Measurements from ENCODE around the gene LRRC27.

LRRC27 gene

DNA sequence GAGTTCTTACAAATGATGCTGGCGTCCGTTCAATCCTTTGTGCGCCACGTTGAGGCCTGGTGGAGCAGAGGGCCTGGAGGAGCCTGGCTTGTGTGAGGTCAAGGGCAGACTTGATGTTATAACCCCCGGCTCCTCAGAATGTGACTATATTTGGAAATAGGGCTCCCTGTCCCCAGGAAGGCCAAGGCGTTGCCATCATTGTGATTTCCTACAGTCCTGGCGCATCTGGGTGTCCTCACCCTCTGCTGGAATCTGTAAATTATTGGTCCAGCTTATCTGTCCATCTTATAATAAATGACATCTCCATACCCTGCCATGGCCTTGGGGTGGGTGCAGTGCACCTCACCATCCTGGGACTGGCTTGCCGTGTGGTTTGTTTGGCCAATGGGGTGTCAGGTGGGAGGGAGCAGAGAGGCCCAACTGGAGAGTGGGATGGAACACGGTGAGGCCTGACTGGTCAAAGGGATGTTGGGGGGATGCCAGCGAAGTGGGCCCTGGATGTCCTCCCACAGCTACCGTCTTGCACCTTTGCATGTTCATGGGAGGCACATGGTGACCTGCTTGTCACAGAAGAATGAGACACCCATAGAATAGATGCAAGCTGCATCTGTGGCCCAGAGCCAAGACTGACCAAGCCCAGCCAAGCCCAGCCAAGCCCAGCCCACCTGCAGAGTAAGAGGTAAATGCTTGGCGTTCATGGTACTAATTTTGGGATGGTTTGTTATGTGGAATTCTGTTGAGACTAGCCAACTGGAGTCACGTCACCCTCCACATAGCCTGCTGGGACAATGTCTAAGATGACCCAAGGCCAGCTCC is 11.1 kb upstream of the LRRC27 start:
- no peaks in the 10 kb centered on the region for H3K27me3 Mint-ChIP-seq (ENCODE audit: low read depth)
- no peak overlapping the region for H3K4me3 Mint-ChIP-seq
- TF ChIP-seq, protein P1, sequence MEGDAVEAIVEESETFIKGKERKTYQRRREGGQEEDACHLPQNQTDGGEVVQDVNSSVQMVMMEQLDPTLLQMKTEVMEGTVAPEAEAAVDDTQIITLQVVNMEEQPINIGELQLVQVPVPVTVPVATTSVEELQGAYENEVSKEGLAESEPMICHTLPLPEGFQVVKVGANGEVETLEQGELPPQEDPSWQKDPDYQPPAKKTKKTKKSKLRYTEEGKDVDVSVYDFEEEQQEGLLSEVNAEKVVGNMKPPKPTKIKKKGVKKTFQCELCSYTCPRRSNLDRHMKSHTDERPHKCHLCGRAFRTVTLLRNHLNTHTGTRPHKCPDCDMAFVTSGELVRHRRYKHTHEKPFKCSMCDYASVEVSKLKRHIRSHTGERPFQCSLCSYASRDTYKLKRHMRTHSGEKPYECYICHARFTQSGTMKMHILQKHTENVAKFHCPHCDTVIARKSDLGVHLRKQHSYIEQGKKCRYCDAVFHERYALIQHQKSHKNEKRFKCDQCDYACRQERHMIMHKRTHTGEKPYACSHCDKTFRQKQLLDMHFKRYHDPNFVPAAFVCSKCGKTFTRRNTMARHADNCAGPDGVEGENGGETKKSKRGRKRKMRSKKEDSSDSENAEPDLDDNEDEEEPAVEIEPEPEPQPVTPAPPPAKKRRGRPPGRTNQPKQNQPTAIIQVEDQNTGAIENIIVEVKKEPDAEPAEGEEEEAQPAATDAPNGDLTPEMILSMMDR (IDR thresholded peaks at IDR 0.05; ENCODE audit: unreplicated experiment in 3 of 3) = no peak
- peaks cover 5% of the 10 kb centered on the region for H3K4me1 Mint-ChIP-seq
- H3K9me3 Mint-ChIP-seq = no peaks in the 10 kb centered on the region
- no peak overlapping the region for H3K27ac Mint-ChIP-seq
- peaks cover 26% of the 10 kb centered on the region for H3K36me3 Mint-ChIP-seq (ENCODE audit: low read depth)

DNA sequence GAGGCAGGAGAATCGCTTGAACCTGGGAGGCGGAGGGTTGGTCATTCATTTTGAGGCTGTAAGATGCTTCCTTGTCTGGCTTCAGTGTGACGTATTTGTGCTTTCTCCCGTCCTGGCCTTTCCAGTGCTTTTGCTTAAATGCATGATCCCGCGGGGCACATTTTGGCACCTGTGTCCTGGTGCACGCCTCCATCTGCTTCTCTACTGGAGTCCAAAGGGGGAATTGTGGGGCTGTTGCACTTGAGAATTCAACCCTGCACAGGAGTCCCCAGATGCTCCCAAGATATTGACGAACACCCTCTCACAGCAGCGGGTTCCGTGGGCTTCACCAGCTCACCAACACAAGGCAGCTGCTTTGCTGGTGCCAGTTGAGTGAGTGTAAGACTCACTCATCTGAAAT is 10.3 kb upstream of the LRRC27 start:
- no peaks in the 10 kb centered on the region for H3K27me3 Mint-ChIP-seq (ENCODE audit: low read depth)
- TF ChIP-seq, protein P1 (IDR thresholded peaks at IDR 0.05; ENCODE audit: unreplicated experiment in 3 of 3) = no peak

DNA sequence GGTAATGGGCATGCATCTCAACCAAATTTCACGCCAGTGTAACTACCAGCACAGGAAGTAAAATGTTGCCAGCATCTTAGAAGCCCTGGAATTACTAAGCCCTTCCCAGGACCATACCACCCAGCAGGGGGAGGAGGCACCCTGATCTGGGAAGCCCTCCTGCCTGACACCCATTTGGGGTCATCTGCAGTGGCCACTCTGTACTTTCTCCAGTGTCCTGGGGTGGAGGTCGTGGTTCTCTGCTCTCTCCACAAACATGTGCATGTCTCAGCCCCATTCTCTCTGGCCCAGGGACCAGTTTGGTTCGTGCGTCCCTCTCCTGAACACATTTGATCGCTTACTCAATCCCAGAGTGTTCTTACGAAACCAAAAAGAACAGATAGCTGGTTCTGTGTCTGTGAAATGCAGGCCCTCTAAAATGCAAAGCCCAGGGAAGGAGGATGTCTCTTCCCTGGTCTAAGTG is 9.4 kb upstream of the LRRC27 start:
- TF ChIP-seq, protein P1 (IDR thresholded peaks at IDR 0.05; ENCODE audit: unreplicated experiment in 3 of 3) = no peak
- H3K4me3 Mint-ChIP-seq = no peak overlapping the region
- peaks cover 5% of the 10 kb centered on the region for H3K4me1 Mint-ChIP-seq
- H3K36me3 Mint-ChIP-seq (ENCODE audit: low read depth) = peaks cover 42% of the 10 kb centered on the region
- no peaks in the 10 kb centered on the region for H3K27me3 Mint-ChIP-seq (ENCODE audit: low read depth)
- H3K9me3 Mint-ChIP-seq = no peaks in the 10 kb centered on the region
- H3K27ac Mint-ChIP-seq = no peak overlapping the region

More for the DNA sequence above, 10.3 kb upstream of the LRRC27 start:
- H3K36me3 Mint-ChIP-seq (ENCODE audit: low read depth) = peaks cover 34% of the 10 kb centered on the region
- no peak overlapping the region for H3K27ac Mint-ChIP-seq
- no peaks in the 10 kb centered on the region for H3K9me3 Mint-ChIP-seq
- H3K4me3 Mint-ChIP-seq = no peak overlapping the region
- H3K4me1 Mint-ChIP-seq = peaks cover 5% of the 10 kb centered on the region

DNA sequence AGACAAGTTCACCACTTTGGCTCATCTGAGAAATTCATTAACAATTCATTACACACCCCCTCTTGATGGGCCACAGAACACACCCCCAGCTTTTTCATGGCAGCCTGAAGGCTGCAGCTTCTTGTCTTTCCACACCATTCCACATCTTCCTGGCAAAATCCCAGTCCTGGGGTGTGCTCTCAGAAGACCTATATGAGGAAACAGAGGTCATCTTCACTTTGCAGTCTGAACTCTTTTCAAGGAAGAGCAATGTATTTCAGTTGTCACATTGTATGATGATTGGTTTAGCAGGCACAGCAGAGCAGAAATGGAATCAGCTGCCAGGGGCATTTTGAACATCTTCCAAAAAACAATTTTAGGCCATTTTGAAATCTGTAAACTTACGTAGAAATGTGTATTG is 7.8 kb upstream of the LRRC27 start:
- Mint-ChIP-seq H3K4me1 (peaks cover 10% of the 10 kb centered on the region), H3K36me3 (ENCODE audit: low read depth) (peaks cover 53% of the 10 kb centered on the region), H3K4me3 (no peak overlapping the region), H3K9me3 (no peaks in the 10 kb centered on the region), H3K27me3 (ENCODE audit: low read depth) (no peaks in the 10 kb centered on the region), H3K27ac (no peak overlapping the region)
- TF ChIP-seq, protein P1 (IDR thresholded peaks at IDR 0.05; ENCODE audit: unreplicated experiment in 3 of 3) = no peak

DNA sequence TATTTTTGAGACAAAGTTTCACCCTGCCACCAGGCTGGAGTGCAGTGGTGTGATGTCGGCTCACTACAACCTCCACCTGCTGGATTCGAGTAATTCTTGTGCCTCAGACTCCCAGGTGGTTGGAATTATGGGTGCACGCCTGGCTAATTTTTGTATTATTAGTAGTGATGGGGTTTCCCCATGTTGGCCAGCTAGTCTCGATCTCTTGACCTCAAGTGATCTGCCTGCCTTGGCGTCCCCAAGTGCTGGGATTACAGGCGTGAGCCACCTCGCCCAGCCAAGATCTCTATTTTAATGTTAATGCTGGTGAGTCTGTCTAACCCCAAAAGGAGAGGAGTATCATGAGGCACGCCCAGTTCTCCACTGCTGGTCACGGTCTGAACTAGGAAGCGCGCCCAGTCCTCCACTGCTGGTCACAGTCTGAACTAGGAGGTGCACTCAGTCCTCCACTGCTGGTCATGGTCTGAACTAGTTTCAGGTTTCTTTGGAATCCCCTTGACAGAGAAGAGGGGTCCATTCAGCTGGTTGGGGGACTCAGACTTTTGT is 5.6 kb upstream of the LRRC27 start:
- Mint-ChIP-seq H3K4me1 (peaks cover 22% of the 10 kb centered on the region), H3K36me3 (ENCODE audit: low read depth) (peaks cover 63% of the 10 kb centered on the region), H3K4me3 (peak overlapping the region in 1 of 3 experiments; percentile 34), H3K9me3 (no peaks in the 10 kb centered on the region), H3K27ac (no peak overlapping the region), H3K27me3 (ENCODE audit: low read depth) (peaks cover 3% of the 10 kb centered on the region)
- TF ChIP-seq, protein P1 (IDR thresholded peaks at IDR 0.05; ENCODE audit: unreplicated experiment in 3 of 3) = no peak
